ENCODE results near the gene STK11IP.
A peak's percentile ranks its signal among the peaks of the same experiment; 100 is the strongest.

Gene STK11IP

GRCh38 chr2:219595256-219595655 is 2.4 kb upstream of the STK11IP start:
- ChIA-PET CTCF (interaction anchor here (0.6 to 0.8 kb wide), 2 partner anchors 43 to 322 kb away, joined by 3 read pairs; no protein-coding TSS in a partner anchor), POLR2A (ENCODE audit: low non-redundant PET) (no interaction called here)
- no peak overlapping the region for H3K27ac ChIP-seq
- no peak for DNase-seq (ENCODE audit: low spot score)
- TF ChIP-seq CTCF (conservative IDR thresholded peaks at IDR 0.05; ENCODE audit: low read depth), result no peak

- ChIA-PET POLR2A (ENCODE audit: low non-redundant PET) (interaction anchor here (1.1 to 1.3 kb wide), 2 partner anchors 26 to 309 kb away, joined by 3 to 4 read pairs; partner anchors contain the start of gene OBSL1), CTCF (interaction anchor here (0.5 to 1.6 kb wide), 3 partner anchors 36 to 87 kb away, joined by 3 to 5 read pairs (median 5); no protein-coding TSS in a partner anchor)
- TF ChIP-seq CTCF (conservative IDR thresholded peaks at IDR 0.05; ENCODE audit: low read depth), result no peak
- H3K27ac ChIP-seq, result peak overlapping the region; percentile 89
- DNase-seq (ENCODE audit: low spot score), result no peak
Measured at GRCh38 chr2:219596954-219597551, 604 bp upstream of the STK11IP start.

- ChIA-PET POLR2A (ENCODE audit: low non-redundant PET) (no interaction called here), CTCF (interaction anchor here (0.6 to 1.6 kb wide), 2 partner anchors 38 to 474 kb away, joined by 5 read pairs; no protein-coding TSS in a partner anchor)
- no peak for DNase-seq (ENCODE audit: low spot score)
- peak overlapping the region; percentile 89 for H3K27ac ChIP-seq
- TF ChIP-seq CTCF (conservative IDR thresholded peaks at IDR 0.05; ENCODE audit: low read depth), result no peak
Measured at GRCh38 chr2:219598308-219599078, 836 bp downstream of the STK11IP start.

GRCh38 chr2:219603771-219604170 is 6.1 kb downstream of the STK11IP start:
- H3K27ac ChIP-seq, result no peak overlapping the region
- DNase-seq (ENCODE audit: low spot score), result no peak
- ChIA-PET CTCF (no interaction called here), POLR2A (ENCODE audit: low non-redundant PET) (no interaction called here)
- no peak for TF ChIP-seq CTCF (conservative IDR thresholded peaks at IDR 0.05; ENCODE audit: low read depth)

GRCh38 chr2:219605607-219605954 is 7.9 kb downstream of the STK11IP start:
- CTCF ChIA-PET, result no interaction called here
- no peak overlapping the region for H3K27ac ChIP-seq
- TF ChIP-seq CTCF (conservative IDR thresholded peaks at IDR 0.05; ENCODE audit: low read depth), result no peak
- POLR2A ChIA-PET (ENCODE audit: low non-redundant PET), result no interaction called here
- no peak for DNase-seq (ENCODE audit: low spot score)

- TF ChIP-seq CTCF (conservative IDR thresholded peaks at IDR 0.05; ENCODE audit: low read depth), result no peak
- CTCF ChIA-PET, result no interaction called here
- H3K27ac ChIP-seq, result no peak overlapping the region
- POLR2A ChIA-PET (ENCODE audit: low non-redundant PET), result no interaction called here
- no peak for DNase-seq (ENCODE audit: low spot score)
Measured at GRCh38 chr2:219607931-219608330, 10.3 kb downstream of the STK11IP start.
